NCI-H446 (cell line): ENCODE data around the gene JAGN1.
"Not testable (repeated sequence)": the region's sequence is repeated elsewhere in the genome, so short reads cannot be mapped to it uniquely, and the experiment has no call there.

ENCODE experiments used
- DNase-seq, 2 experiments: peaks; one replicate each; lab custom pipeline; 2025; lab: John Stamatoyannopoulos, UW

The JAGN1 gene

DNA sequence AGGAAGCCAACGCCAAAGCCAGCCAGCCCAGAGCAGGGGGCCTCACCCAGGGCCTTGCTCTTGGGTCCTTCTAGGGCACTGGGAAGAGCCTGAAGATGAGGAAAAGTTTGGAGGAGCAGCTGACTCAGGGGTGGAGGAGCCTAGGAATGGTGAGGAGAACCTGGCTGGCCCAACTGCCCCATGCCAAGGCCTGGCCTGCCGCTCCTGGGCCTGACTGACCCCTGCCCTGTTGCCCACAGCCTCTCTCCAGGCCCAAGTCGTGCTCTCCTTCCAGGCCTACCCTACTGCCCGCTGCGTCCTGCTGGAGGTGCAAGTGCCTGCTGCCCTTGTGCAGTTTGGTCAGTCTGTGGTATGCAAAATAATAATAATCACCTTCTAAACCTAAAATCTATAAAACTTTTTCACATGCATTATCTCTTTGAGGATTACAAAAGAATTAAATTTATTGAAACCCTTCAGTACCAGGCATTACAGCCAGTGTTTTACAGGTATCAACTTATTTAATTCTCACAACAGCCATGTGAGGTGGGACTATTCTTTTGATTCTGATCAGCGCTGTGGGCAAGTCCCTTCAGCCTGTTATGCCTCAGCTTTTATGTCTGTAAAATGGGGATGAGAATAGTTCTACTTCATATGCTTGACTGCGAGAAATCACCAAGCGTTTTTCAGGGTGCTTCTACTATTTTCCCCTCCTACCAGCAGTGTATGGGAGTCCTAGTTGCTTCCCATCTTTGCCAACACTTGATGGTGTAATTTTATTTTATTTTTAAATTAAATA is 28.0 kb downstream of the JAGN1 start:
- DNase-seq = no peak

DNA sequence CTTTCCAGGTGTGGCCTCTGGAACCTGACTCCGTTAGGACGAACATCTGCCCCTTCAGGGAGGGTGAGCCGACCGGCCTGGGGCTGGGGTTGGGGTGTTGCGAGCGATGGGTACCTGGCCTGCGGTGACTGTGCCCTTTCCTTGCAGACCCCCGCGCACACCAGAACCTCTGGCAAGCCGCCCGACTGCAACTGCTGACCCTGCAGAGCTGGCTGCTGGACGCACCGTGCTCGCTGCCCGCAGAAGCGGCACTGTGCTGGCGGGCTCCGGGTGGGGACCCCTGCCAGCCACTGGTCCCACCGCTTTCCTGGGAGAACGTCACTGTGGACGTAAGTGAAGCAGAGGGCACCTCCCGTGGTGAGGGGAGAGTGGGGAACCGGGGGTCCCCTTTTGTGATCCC is 37.7 kb downstream of the JAGN1 start:
- DNase-seq = no peak

DNA sequence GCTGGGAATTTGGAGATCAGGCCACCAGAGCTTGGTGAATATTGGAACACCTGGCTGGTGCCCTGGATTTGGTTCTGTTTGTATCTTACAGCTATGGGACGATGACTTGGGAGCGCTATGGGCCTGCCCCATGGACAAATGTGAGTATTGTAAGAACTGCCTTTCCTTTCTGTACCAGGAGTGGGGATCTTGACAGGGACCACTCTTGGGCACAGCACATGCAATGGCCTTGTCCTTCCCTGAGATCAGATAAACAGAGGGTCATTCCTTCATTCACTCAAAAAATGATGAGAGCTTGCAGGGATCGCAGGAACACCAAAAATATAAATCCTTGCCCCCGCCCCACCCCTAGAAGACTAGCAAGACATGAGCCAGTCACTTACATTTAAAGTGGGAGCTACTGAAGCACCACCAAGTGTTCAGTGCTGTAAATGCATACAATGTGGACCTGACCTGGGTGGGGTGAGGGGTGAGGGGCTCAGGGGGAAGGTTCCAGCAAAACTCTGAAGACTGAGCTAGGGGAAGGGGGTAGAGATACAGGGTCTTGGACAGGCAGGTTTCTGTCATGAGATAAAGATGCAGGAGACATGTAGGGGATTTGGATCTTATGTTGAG is 40.5 kb downstream of the JAGN1 start:
- no peak for DNase-seq

DNA sequence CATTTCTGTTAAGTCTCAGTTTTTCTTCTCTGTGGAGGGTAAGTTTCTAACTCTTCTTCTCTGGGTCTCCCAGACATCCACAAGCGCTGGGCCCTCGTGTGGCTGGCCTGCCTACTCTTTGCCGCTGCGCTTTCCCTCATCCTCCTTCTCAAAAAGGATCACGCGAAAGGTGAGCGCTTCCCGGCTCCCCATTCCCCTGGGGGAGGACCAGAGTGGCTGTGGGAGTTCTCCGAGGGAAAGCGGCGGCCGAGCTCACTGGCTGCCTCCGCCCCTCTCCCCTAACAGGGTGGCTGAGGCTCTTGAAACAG is 42.1 kb downstream of the JAGN1 start:
- no peak for DNase-seq

DNA sequence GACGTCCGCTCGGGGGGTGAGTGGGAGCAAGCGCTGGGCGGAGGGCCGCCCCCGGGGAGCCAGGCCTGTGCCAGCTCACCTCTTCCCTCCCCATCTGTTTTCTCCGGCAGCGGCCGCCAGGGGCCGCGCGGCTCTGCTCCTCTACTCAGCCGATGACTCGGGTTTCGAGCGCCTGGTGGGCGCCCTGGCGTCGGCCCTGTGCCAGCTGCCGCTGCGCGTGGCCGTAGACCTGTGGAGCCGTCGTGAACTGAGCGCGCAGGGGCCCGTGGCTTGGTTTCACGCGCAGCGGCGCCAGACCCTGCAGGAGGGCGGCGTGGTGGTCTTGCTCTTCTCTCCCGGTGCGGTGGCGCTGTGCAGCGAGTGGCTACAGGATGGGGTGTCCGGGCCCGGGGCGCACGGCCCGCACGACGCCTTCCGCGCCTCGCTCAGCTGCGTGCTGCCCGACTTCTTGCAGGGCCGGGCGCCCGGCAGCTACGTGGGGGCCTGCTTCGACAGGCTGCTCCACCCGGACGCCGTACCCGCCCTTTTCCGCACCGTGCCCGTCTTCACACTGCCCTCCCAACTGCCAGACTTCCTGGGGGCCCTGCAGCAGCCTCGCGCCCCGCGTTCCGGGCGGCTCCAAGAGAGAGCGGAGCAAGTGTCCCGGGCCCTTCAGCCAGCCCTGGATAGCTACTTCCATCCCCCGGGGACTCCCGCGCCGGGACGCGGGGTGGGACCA is 42.6 kb downstream of the JAGN1 start:
- DNase-seq = peak in 1 of 2 experiments; percentile 77

DNA sequence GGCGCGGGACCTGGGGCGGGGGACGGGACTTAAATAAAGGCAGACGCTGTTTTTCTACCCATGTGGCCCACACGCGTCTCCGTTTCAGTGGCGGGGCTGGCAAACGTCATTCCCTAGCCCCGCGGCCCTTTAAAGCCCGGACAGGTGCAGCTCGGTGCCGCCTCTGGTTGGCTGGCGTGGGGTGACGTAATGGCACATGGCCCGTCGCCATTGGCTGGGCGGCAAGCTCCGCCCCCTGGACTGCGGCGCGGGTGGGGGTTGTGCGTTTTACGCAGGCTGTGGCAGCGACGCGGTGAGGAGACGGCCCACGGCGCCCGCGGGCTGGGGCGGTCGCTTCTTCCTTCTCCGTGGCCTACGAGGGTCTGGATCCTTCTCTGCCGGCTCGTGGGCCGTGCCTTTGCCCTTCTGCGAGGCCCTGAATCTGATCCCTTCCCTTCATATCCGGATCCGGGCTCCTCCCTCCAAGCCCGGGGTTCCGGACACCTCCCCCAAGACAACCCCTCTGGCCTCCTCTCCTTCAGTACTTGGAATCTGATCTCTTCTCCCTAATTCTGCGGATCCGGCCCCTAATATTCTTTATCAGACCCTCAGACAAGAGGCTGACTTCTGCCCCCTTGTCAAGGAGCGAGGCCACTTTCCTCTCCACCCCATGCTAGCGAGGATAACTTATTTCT is 43.3 kb downstream of the JAGN1 start, which contains the start of gene CRELD1:
Gene CRELD1 (plus strand): TSS at position 274 of the 674 bp plus-strand sequence. CDS start 605 bp downstream, outside the sequence.
- peak; percentile 79 to 91 for DNase-seq

- peak in 1 of 2 experiments; percentile 10 for DNase-seq
These were observed 43.8 kb downstream of the JAGN1 start for GRCh38 chr3:9934235-9934621.

DNA sequence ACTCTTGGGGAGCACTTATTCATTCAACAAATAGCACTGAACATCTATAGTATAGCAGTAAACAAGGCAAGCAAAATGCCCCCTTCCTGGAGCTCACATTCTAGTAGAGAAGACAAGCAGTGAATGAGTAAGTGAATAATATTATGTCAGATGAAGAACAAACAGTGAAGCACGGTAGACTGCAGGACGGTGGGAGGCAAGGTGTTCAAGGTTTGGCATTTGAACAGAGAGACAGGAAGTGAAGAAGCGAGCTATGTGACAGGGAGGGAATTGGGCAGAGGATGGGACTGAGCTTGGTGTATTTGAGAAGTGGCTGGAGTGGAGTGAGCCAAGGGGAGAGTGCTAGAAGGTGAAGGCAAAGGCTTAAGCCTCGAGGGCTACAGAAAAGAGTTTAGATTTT is 44.6 kb downstream of the JAGN1 start:
- no peak for DNase-seq

DNA sequence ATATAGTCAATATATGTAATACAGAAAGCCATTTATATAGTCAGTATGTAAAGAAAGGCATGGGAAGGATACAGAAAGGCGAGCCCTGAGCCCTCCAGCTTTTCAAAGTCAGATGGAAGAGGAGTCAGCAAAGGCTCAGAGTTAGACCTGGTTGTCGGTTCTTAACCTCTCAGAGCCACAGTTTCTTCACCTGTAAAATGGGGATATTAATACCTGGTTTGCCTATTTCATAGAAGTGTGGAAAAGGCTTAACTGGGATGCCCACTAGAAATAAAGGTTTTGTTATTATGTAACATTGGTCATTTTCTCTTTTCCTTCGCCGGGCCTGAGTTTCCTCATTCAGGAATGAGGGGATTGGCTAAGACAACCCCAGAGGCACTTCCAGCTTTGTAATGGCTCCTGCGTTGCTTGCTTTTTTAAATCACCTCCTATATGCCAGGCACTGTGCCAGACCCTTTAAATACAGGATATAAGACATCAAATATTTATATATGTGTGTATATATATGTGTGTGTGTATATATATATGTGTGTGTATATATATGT is 45.6 kb downstream of the JAGN1 start:
- no peak for DNase-seq

DNA sequence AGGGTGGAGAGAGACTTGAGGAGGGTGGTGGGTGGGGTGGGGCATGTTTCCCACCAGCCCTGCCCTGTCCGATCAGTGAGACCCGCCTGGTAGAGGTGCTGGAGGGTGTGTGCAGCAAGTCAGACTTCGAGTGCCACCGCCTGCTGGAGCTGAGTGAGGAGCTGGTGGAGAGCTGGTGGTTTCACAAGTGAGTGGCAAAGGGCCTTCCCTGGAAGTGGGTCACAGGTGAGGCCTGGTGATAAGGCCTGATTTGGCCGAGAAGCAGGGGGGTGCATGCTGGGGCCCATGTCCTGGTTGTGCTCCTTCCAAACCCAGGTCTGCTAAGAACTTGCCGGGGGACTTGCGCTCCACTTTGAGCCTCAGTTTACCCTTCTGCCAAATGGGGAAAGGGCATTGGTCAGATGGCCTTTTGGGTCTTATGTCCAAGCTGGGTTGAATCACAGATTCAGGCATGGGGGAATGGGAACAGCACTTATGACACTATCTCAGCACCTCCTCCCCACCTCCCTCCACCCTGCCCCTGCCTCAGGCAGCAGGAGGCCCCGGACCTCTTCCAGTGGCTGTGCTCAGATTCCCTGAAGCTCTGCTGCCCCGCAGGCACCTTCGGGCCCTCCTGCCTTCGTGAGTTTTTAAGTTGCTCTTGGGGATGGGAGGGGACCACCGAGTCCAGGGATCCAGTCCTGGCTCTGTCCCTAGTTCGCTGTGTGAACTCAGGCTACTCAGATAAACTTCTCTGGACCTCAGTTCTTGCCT is 47.3 kb downstream of the JAGN1 start:
- DNase-seq = no peak

GRCh38 chr3:9938966-9939365 is 48.6 kb downstream of the JAGN1 start:
- no peak for DNase-seq

DNA sequence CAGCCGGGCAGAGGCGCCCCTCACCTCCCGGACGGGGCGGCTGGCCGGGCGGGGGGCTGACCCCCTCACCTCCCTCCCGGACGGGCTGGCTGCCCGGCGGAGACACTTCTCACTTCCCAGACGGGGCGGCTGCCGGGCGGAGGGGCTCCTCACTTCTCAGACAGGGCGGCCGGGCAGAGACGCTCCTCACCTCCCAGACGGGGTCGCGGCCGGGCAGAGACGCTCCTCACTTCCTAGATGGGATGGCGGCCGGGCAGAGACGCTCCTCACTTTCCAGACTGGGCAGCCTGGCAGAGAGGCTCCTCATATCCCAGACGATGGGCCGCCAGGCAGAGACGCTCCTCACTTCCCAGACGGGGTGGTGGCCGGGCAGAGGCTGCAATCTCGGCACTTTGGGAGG is 49.5 kb downstream of the JAGN1 start:
- not testable (repeated sequence) for DNase-seq

GRCh38 chr3:9940746-9941145 is 50.3 kb downstream of the JAGN1 start:
- no peak for DNase-seq

DNA sequence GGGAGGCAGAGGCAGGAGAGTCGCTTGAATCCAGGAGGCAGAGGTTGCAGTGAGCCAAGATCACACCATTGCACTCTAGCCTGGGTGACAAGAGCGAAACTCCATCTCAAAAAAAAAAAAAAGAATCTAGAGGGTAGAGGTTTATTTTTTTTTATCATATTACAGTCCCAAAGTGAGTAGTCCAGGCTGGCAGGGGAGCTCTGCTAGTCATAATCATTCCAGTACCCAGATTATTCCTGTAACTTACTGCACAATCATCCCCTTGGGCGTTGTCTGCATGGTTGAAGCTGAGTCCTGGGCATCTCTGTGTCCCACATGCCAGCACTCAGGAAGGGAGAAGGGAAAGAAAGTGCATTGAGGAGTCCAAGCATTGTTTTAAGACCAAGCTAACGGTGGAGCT is 51.8 kb downstream of the JAGN1 start:
- DNase-seq = no peak

DNA sequence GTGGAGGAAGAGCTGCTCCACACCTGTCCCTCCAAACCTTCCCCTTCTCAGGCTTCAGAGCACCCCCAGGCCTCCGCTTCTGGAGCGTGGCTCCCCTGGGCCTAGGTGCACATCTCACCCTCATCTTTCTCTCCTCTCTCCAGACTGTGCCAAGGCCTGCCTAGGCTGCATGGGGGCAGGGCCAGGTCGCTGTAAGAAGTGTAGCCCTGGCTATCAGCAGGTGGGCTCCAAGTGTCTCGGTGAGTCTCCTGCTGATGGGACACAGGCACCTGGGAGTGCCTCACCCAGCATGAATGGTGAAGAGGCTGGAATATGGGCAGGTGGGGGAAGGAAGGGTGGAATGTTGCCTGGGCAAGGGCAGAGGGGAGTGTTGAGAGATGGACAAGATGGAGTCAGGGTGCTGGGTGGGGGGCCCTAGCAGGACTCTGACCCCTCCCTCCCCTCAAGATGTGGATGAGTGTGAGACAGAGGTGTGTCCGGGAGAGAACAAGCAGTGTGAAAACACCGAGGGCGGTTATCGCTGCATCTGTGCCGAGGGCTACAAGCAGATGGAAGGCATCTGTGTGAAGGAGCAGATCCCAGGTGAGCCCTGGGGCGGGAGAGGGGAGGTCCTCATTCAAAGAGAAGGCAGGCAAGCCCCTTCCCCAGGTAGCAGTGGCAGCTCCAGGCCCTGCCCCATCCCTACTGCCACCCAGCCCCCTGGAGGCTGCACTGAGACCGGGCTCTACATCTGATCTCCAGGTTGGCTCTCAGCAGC is 52.7 kb downstream of the JAGN1 start:
- no peak for DNase-seq
